ENCODE data around the gene SUPT3H. TPM values are rescaled to one million over a fixed set of nuclear protein-coding genes. Genes with fewer than 3 reads are reported as not detected.

Gene SUPT3H
- total RNA-seq, 1 experiment from 2014 or later: 10.3 TPM

GRCh38 chr6:45420909-45421708 lies 43.4 kb upstream of the SUPT3H start:
- DNase-seq: no peak
- H3K27me3 Mint-ChIP-seq (ENCODE audit: unreplicated experiment): peaks cover 52% of the 10 kb centered on the region
- H3K4me3 Mint-ChIP-seq (ENCODE audit: low read depth, unreplicated experiment): peak overlapping the region; percentile 82
- intact Hi-C loops (cut with micrococcal nuclease; ENCODE audit: unreplicated experiment): loop anchor here (1.0 to 5.0 kb wide), 2 partner anchors 101 to 293 kb away; no protein-coding TSS in a partner anchor
- H3K9me3 Mint-ChIP-seq (ENCODE audit: low read depth, unreplicated experiment): no peaks in the 10 kb centered on the region
- H3K27ac Mint-ChIP-seq (ENCODE audit: unreplicated experiment): peak overlapping the region; percentile 35
- TF ChIP-seq, protein P1, sequence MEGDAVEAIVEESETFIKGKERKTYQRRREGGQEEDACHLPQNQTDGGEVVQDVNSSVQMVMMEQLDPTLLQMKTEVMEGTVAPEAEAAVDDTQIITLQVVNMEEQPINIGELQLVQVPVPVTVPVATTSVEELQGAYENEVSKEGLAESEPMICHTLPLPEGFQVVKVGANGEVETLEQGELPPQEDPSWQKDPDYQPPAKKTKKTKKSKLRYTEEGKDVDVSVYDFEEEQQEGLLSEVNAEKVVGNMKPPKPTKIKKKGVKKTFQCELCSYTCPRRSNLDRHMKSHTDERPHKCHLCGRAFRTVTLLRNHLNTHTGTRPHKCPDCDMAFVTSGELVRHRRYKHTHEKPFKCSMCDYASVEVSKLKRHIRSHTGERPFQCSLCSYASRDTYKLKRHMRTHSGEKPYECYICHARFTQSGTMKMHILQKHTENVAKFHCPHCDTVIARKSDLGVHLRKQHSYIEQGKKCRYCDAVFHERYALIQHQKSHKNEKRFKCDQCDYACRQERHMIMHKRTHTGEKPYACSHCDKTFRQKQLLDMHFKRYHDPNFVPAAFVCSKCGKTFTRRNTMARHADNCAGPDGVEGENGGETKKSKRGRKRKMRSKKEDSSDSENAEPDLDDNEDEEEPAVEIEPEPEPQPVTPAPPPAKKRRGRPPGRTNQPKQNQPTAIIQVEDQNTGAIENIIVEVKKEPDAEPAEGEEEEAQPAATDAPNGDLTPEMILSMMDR (IDR thresholded peaks at IDR 0.05; ENCODE audit: unreplicated experiment): no peak
- no TSS peak for BruUV-seq (replicated peaks)
- H3K36me3 Mint-ChIP-seq (ENCODE audit: insufficient read depth, unreplicated experiment): peaks cover 22% of the 10 kb centered on the region
- CTCF ChIA-PET: interaction anchor here (1.5 to 1.6 kb wide), 2 partner anchors 293 to 502 kb away, joined by 5 to 15 read pairs; no protein-coding TSS in a partner anchor
- no peaks in the 10 kb centered on the region for H3K4me1 Mint-ChIP-seq (ENCODE audit: low read depth, unreplicated experiment)

- peak overlapping the region; percentile 62 for H3K4me3 Mint-ChIP-seq (ENCODE audit: low read depth, unreplicated experiment)
- BruUV-seq (replicated peaks): no TSS peak
- no peak overlapping the region for H3K27ac Mint-ChIP-seq (ENCODE audit: unreplicated experiment)
- peaks cover 60% of the 10 kb centered on the region for H3K27me3 Mint-ChIP-seq (ENCODE audit: unreplicated experiment)
- H3K36me3 Mint-ChIP-seq (ENCODE audit: insufficient read depth, unreplicated experiment): peaks cover 22% of the 10 kb centered on the region
- TF ChIP-seq, protein P1 (IDR thresholded peaks at IDR 0.05; ENCODE audit: unreplicated experiment): no peak
- DNase-seq: no peak
- CTCF ChIA-PET: interaction anchor here (0.6 to 1.5 kb wide), 6 partner anchors 42 to 945 kb away, joined by 3 to 9 read pairs (median 4); partner anchors contain the start of gene SUPT3H
- H3K9me3 Mint-ChIP-seq (ENCODE audit: low read depth, unreplicated experiment): no peaks in the 10 kb centered on the region
- intact Hi-C loops (cut with micrococcal nuclease; ENCODE audit: unreplicated experiment): loop anchor here (5.0 kb wide), 1 partner anchor 102 kb away; no protein-coding TSS in a partner anchor
- no peaks in the 10 kb centered on the region for H3K4me1 Mint-ChIP-seq (ENCODE audit: low read depth, unreplicated experiment)
Measured at GRCh38 chr6:45420083-45420908, 42.6 kb upstream of the SUPT3H start.

GRCh38 chr6:45419571-45420082 lies 41.9 kb upstream of the SUPT3H start:
- H3K4me3 Mint-ChIP-seq (ENCODE audit: low read depth, unreplicated experiment): peak overlapping the region; percentile 62

More at GRCh38 chr6:45419571-45420082, 41.9 kb upstream of the SUPT3H start:
- Mint-ChIP-seq H3K27ac (ENCODE audit: unreplicated experiment) (no peak overlapping the region), H3K27me3 (ENCODE audit: unreplicated experiment) (peaks cover 67% of the 10 kb centered on the region), H3K9me3 (ENCODE audit: low read depth, unreplicated experiment) (no peaks in the 10 kb centered on the region), H3K4me1 (ENCODE audit: low read depth, unreplicated experiment) (no peaks in the 10 kb centered on the region), H3K36me3 (ENCODE audit: insufficient read depth, unreplicated experiment) (peaks cover 22% of the 10 kb centered on the region)
- intact Hi-C loops (cut with micrococcal nuclease; ENCODE audit: unreplicated experiment): loop anchor here (2.0 to 5.0 kb wide), 2 partner anchors 103 to 765 kb away; no protein-coding TSS in a partner anchor
- peak; percentile 67 for DNase-seq
- TF ChIP-seq, protein P1 (IDR thresholded peaks at IDR 0.05; ENCODE audit: unreplicated experiment): no peak
- BruUV-seq (replicated peaks): no TSS peak
- CTCF ChIA-PET: interaction anchor here (0.6 to 1.5 kb wide), 7 partner anchors 21 to 944 kb away, joined by 3 to 9 read pairs (median 4); partner anchors contain the start of gene SUPT3H

Measured in Calu3 (cell line).